ENCODE data around the gene NKAIN2.

Gene NKAIN2

GRCh38 chr6:124768224-124768623 is 964.6 kb downstream of the NKAIN2 start:
- TF ChIP-seq, protein P1, sequence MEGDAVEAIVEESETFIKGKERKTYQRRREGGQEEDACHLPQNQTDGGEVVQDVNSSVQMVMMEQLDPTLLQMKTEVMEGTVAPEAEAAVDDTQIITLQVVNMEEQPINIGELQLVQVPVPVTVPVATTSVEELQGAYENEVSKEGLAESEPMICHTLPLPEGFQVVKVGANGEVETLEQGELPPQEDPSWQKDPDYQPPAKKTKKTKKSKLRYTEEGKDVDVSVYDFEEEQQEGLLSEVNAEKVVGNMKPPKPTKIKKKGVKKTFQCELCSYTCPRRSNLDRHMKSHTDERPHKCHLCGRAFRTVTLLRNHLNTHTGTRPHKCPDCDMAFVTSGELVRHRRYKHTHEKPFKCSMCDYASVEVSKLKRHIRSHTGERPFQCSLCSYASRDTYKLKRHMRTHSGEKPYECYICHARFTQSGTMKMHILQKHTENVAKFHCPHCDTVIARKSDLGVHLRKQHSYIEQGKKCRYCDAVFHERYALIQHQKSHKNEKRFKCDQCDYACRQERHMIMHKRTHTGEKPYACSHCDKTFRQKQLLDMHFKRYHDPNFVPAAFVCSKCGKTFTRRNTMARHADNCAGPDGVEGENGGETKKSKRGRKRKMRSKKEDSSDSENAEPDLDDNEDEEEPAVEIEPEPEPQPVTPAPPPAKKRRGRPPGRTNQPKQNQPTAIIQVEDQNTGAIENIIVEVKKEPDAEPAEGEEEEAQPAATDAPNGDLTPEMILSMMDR (IDR thresholded peaks at IDR 0.05; ENCODE audit: low read depth, low read length, missing control alignments), result no peak
- Histone ChIP-seq H3K27ac (no peak overlapping the region), H3K4me3 (ENCODE audit: low read depth, low read length) (no peak overlapping the region), H3K27me3 (replicated peaks) (no peaks in the 10 kb centered on the region), H3K36me3 (replicated peaks) (no peaks in the 10 kb centered on the region)
- DNase-seq, result no peak
- in situ Hi-C loops (cut with HindIII; ENCODE audit: low pct_ligation_motif_present, low sequenced_read_pairs), result no loop called here

- no peaks in the 10 kb centered on the region for H3K36me3 ChIP-seq (replicated peaks)
- H3K4me3 ChIP-seq (ENCODE audit: low read depth, low read length), result no peak overlapping the region
- TF ChIP-seq, protein P1 (IDR thresholded peaks at IDR 0.05; ENCODE audit: low read depth, low read length, missing control alignments), result no peak
- H3K27me3 ChIP-seq (replicated peaks), result no peaks in the 10 kb centered on the region
- no peak overlapping the region for H3K27ac ChIP-seq
- in situ Hi-C loops (cut with HindIII; ENCODE audit: low pct_ligation_motif_present, low sequenced_read_pairs), result no loop called here
- no peak for DNase-seq
These were observed 966.3 kb downstream of the NKAIN2 start for GRCh38 chr6:124769811-124770544.

- no peak for DNase-seq
- H3K4me3 ChIP-seq (ENCODE audit: low read depth, low read length), result no peak overlapping the region
- no peaks in the 10 kb centered on the region for H3K27me3 ChIP-seq (replicated peaks)
- no peaks in the 10 kb centered on the region for H3K36me3 ChIP-seq (replicated peaks)
- TF ChIP-seq, protein P1 (IDR thresholded peaks at IDR 0.05; ENCODE audit: low read depth, low read length, missing control alignments), result no peak
- H3K27ac ChIP-seq, result no peak overlapping the region
- in situ Hi-C loops (cut with HindIII; ENCODE audit: low pct_ligation_motif_present, low sequenced_read_pairs), result no loop called here
These were observed 967.1 kb downstream of the NKAIN2 start for GRCh38 chr6:124770784-124771183.

- Histone ChIP-seq H3K27me3 (replicated peaks) (no peaks in the 10 kb centered on the region), H3K4me3 (ENCODE audit: low read depth, low read length) (no peak overlapping the region), H3K36me3 (replicated peaks) (no peaks in the 10 kb centered on the region), H3K27ac (no peak overlapping the region)
- no peak for DNase-seq
- TF ChIP-seq, protein P1 (IDR thresholded peaks at IDR 0.05; ENCODE audit: low read depth, low read length, missing control alignments), result no peak
- in situ Hi-C loops (cut with HindIII; ENCODE audit: low pct_ligation_motif_present, low sequenced_read_pairs), result no loop called here
These were observed 969.2 kb downstream of the NKAIN2 start for GRCh38 chr6:124772733-124773319.

DNA sequence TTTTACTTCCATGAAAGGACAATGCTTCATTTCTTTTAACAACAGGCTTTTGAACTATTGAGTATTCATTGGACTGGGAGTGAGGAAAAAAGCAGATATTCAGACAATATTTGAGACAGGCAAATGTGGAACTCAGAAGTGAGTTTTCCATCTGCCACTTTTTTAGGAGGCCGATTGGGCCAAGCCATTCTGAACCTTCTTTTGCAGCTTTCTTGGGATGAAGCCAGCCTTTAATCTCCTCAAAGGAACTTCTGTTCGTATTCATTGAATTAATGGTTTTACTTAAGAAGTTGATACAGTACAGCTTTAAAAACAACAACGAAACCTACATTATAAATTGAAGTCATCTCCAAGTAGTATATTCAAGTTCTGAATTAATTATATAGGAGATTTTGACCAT is 971.5 kb downstream of the NKAIN2 start:
- no peaks in the 10 kb centered on the region for H3K36me3 ChIP-seq (replicated peaks)
- DNase-seq, result no peak
- H3K27ac ChIP-seq, result no peak overlapping the region
- H3K4me3 ChIP-seq (ENCODE audit: low read depth, low read length), result no peak overlapping the region
- TF ChIP-seq, protein P1 (IDR thresholded peaks at IDR 0.05; ENCODE audit: low read depth, low read length, missing control alignments), result no peak
- H3K27me3 ChIP-seq (replicated peaks), result no peaks in the 10 kb centered on the region
- in situ Hi-C loops (cut with HindIII; ENCODE audit: low pct_ligation_motif_present, low sequenced_read_pairs), result no loop called here

Data from brain microvascular endothelial cell (primary cell).